HEK293T (cell line): ENCODE data around the gene FAM210B.
"Not testable (repeated sequence)": the region's sequence is repeated elsewhere in the genome, so short reads cannot be mapped to it uniquely, and the experiment has no call there.

Source experiments
- ARNT ChIP-seq: fragments of 450-650 bp; IDR thresholded peaks from 2 replicates; pipeline ENCODE4 v1.6.1; 2017; ENCODE audit warnings: mild to moderate bottlenecking
- FOXA1 ChIP-seq: fragments of 450-650 bp; IDR thresholded peaks from 2 replicates; pipeline ENCODE4 v1.6.1; 2016; ENCODE audit warnings: mild to moderate bottlenecking
- FOXK2 ChIP-seq: fragments of 450-650 bp; IDR thresholded peaks from 2 replicates; pipeline ENCODE4 v1.6.1; 2016; ENCODE audit warnings: mild to moderate bottlenecking
- FOXM1 ChIP-seq: fragments of 450-650 bp; IDR thresholded peaks from 2 replicates; pipeline ENCODE4 v1.6.1; 2017; ENCODE audit warnings: mild to moderate bottlenecking, borderline replicate concordance
- SP1 ChIP-seq: fragments of 450-650 bp; IDR thresholded peaks from 2 replicates; pipeline ENCODE4 v1.6.1; 2017
- SUZ12 ChIP-seq: fragments of 450-650 bp; IDR thresholded peaks from 2 replicates; pipeline ENCODE4 v1.6.1; 2016; ENCODE audit warnings: mild to moderate bottlenecking

- not testable (repeated sequence) for TF ChIP-seq FOXK2, ARNT, SP1, SUZ12, FOXA1, FOXM1
Observed at GRCh38 chr20:56336709-56337108, 22.1 kb upstream of the FAM210B start.
